ENCODE results near the gene PSMD6. TPM values are rescaled to one million over a fixed set of nuclear protein-coding genes. Genes with fewer than 3 reads are reported as not detected.

Gene PSMD6
- total and polyA plus RNA-seq, 2 experiments from 2014 or later, result 99.6 to 104 TPM

- Histone ChIP-seq H2AFZ (no peak overlapping the region), H3K27ac (no peak overlapping the region), H3K4me1 (ENCODE audit: insufficient read depth) (no peaks in the 10 kb centered on the region), H3K9me3 (ENCODE audit: low read depth) (no peaks in the 10 kb centered on the region), H3K36me3 (replicated peaks; ENCODE audit: insufficient read depth, low read depth) (no peaks in the 10 kb centered on the region), H3K27me3 (peaks cover 4% of the 10 kb centered on the region), H4K20me1 (ENCODE audit: insufficient read depth, poor library complexity, severe bottlenecking) (no peaks in the 10 kb centered on the region), H3K4me3 (no peak overlapping the region), H3K4me2 (no peak overlapping the region), H3K79me2 (no peaks in the 10 kb centered on the region), H3K9me2 (replicated peaks; ENCODE audit: insufficient read depth) (no peaks in the 10 kb centered on the region)
- DNase-seq (ENCODE audit: low spot score), result no peak
- WGBS (ENCODE audit: low lambda C conversion rate, missing lambda C conversion rate), result 84% methylated on average over 5 of the region's 5 CpGs
- TF ChIP-seq EZH2phosphoT487 (IDR thresholded peaks at IDR 0.05; ENCODE audit: low read depth, severe bottlenecking, unreplicated experiment), result no peak
- no peak for TF ChIP-seq EZH2 (IDR thresholded peaks at IDR 0.05; ENCODE audit: borderline replicate concordance)
Observed at GRCh38 chr3:64039981-64040733, 16.9 kb upstream of the PSMD6 start.

GRCh38 chr3:64039332-64039731, 16.0 kb upstream of the PSMD6 start:
- Histone ChIP-seq H3K36me3 (replicated peaks; ENCODE audit: insufficient read depth, low read depth) (no peaks in the 10 kb centered on the region), H2AFZ (no peak overlapping the region), H4K20me1 (ENCODE audit: insufficient read depth, poor library complexity, severe bottlenecking) (no peaks in the 10 kb centered on the region), H3K9me3 (ENCODE audit: low read depth) (no peaks in the 10 kb centered on the region), H3K4me3 (no peak overlapping the region), H3K4me2 (no peak overlapping the region), H3K4me1 (ENCODE audit: insufficient read depth) (no peaks in the 10 kb centered on the region), H3K79me2 (no peaks in the 10 kb centered on the region), H3K9me2 (replicated peaks; ENCODE audit: insufficient read depth) (no peaks in the 10 kb centered on the region), H3K27me3 (peaks cover 4% of the 10 kb centered on the region), H3K27ac (no peak overlapping the region)
- DNase-seq (ENCODE audit: low spot score), result no peak
- TF ChIP-seq CTCF (IDR thresholded peaks at IDR 0.05; ENCODE audit: poor library complexity), result no peak
- no peak for TF ChIP-seq EZH2phosphoT487 (IDR thresholded peaks at IDR 0.05; ENCODE audit: low read depth, severe bottlenecking, unreplicated experiment)
- TF ChIP-seq EZH2 (IDR thresholded peaks at IDR 0.05; ENCODE audit: borderline replicate concordance), result no peak
- WGBS (ENCODE audit: low lambda C conversion rate, missing lambda C conversion rate), result 69% methylated on average over 4 of the region's 4 CpGs

GRCh38 chr3:64038253-64038767, 15.0 kb upstream of the PSMD6 start:
- Histone ChIP-seq H3K36me3 (replicated peaks; ENCODE audit: insufficient read depth, low read depth) (no peaks in the 10 kb centered on the region), H4K20me1 (ENCODE audit: insufficient read depth, poor library complexity, severe bottlenecking) (no peaks in the 10 kb centered on the region), H3K9me3 (ENCODE audit: low read depth) (no peaks in the 10 kb centered on the region), H3K4me2 (no peak overlapping the region), H2AFZ (no peak overlapping the region), H3K27ac (no peak overlapping the region), H3K4me3 (no peak overlapping the region), H3K4me1 (ENCODE audit: insufficient read depth) (no peaks in the 10 kb centered on the region), H3K79me2 (no peaks in the 10 kb centered on the region), H3K9me2 (replicated peaks; ENCODE audit: insufficient read depth) (no peaks in the 10 kb centered on the region), H3K27me3 (peaks cover 4% of the 10 kb centered on the region)
- TF ChIP-seq EZH2 (IDR thresholded peaks at IDR 0.05; ENCODE audit: borderline replicate concordance) (no peak), CTCF (IDR thresholded peaks at IDR 0.05; ENCODE audit: poor library complexity) (no peak), EZH2phosphoT487 (IDR thresholded peaks at IDR 0.05; ENCODE audit: low read depth, severe bottlenecking, unreplicated experiment) (no peak)
- 50% methylated on average over 4 of the region's 4 CpGs for WGBS (ENCODE audit: low lambda C conversion rate, missing lambda C conversion rate)
- DNase-seq (ENCODE audit: low spot score), result no peak

GRCh38 chr3:64037084-64037483, 13.8 kb upstream of the PSMD6 start:
- H3K27me3 ChIP-seq, result peaks cover 4% of the 10 kb centered on the region
- no peak overlapping the region for H3K4me3 ChIP-seq
- H3K4me2 ChIP-seq, result no peak overlapping the region
- H3K9me2 ChIP-seq (replicated peaks; ENCODE audit: insufficient read depth), result no peaks in the 10 kb centered on the region
- no peaks in the 10 kb centered on the region for H3K9me3 ChIP-seq (ENCODE audit: low read depth)
- TF ChIP-seq EZH2 (IDR thresholded peaks at IDR 0.05; ENCODE audit: borderline replicate concordance) (no peak), EZH2phosphoT487 (IDR thresholded peaks at IDR 0.05; ENCODE audit: low read depth, severe bottlenecking, unreplicated experiment) (no peak), CTCF (IDR thresholded peaks at IDR 0.05; ENCODE audit: poor library complexity) (no peak)
- H3K4me1 ChIP-seq (ENCODE audit: insufficient read depth), result no peaks in the 10 kb centered on the region
- H3K27ac ChIP-seq, result no peak overlapping the region
- no peaks in the 10 kb centered on the region for H3K36me3 ChIP-seq (replicated peaks; ENCODE audit: insufficient read depth, low read depth)
- H3K79me2 ChIP-seq, result no peaks in the 10 kb centered on the region
- no peak for DNase-seq (ENCODE audit: low spot score)
- H4K20me1 ChIP-seq (ENCODE audit: insufficient read depth, poor library complexity, severe bottlenecking), result no peaks in the 10 kb centered on the region
- no peak overlapping the region for H2AFZ ChIP-seq
- WGBS (ENCODE audit: low lambda C conversion rate, missing lambda C conversion rate), result 99% methylated on average over 7 of the region's 7 CpGs
